IMR-90 (cell line): ENCODE results near the gene CPSF4. TPM values are rescaled to one million over a fixed set of nuclear protein-coding genes. Genes with fewer than 3 reads are reported as not detected.

Experiments
- ATAC-seq: fragments of 200-7000 bp; cut with Tn5 transposase; 2 replicates; pipeline ENCODE4 v1.9.1; 2020; ENCODE audit warnings: low read depth, mild to moderate bottlenecking, moderate library complexity
- BruUV-seq: library from RNA; stranded (reverse); fragments of 400-500 nt; replicated peaks from 2 replicates; lab custom pipeline; 2021; lab: Mats Ljungman, UMichigan
- CTCF ChIA-PET: fragments of 300-600 bp; formaldehyde crosslinking; extraction: SDS; loops from one replicate; lab custom pipeline; 2021; ENCODE audit warnings: antibody characterized with exemption; lab: Yijun Ruan, JAX
- POLR2A ChIA-PET: fragments of 300-600 bp; sonication (Branson Sonifier 250); formaldehyde crosslinking; loops from one replicate; lab custom pipeline; 2022; ENCODE audit warnings: antibody characterized with exemption; ENCODE audit not compliant: unreplicated experiment; lab: Charles Lee
- DNase-seq: peaks from one replicate; pipeline ENCODE4 v3.0.0; 2013
- H2AFZ ChIP-seq: replicated peaks from 2 replicates; pipeline ENCODE3; 2013; ENCODE audit warnings: low read length, mild to moderate bottlenecking; ENCODE audit not compliant: poor library complexity
- H2AK5ac ChIP-seq: 2 replicates; pipeline ENCODE4 v1.6.1; 2013; ENCODE audit warnings: low read depth, low read length, inconsistent platforms
- H2AK9ac ChIP-seq: replicated peaks from 2 replicates; pipeline ENCODE3; 2013; ENCODE audit warnings: mild to moderate bottlenecking, low read depth, low read length, moderate library complexity; ENCODE audit not compliant: poor library complexity
- H2BK120ac ChIP-seq: 2 replicates; pipeline ENCODE4 v1.6.1; 2013; ENCODE audit warnings: low read depth, low read length, inconsistent platforms
- H2BK15ac ChIP-seq: 3 replicates; pipeline ENCODE4 v1.6.1; 2013; ENCODE audit warnings: low read depth, low read length, inconsistent platforms
- H2BK20ac ChIP-seq: 2 replicates; pipeline ENCODE4 v1.6.1; 2013; ENCODE audit warnings: low read depth, mild to moderate bottlenecking, inconsistent platforms, low read length, moderate library complexity
- H2BK5ac ChIP-seq: 2 replicates; pipeline ENCODE4 v1.6.1; 2013; ENCODE audit warnings: mild to moderate bottlenecking, low read depth, low read length, inconsistent platforms; ENCODE audit not compliant: poor library complexity, severe bottlenecking
- H3K14ac ChIP-seq: replicated peaks from 2 replicates; pipeline ENCODE4 v1.6.1; 2013; ENCODE audit warnings: low read depth, low read length, inconsistent platforms
- H3K18ac ChIP-seq: 2 replicates; pipeline ENCODE4 v1.6.1; 2013; ENCODE audit warnings: low read depth, low read length, control low read depth
- H3K23ac ChIP-seq: 2 replicates; pipeline ENCODE4 v1.6.1; 2013; ENCODE audit warnings: low read depth, low read length, inconsistent platforms
- H3K27ac ChIP-seq: 2 replicates; pipeline ENCODE4 v1.5.1; 2013; ENCODE audit warnings: mild to moderate bottlenecking, control low read depth, low read length; ENCODE audit not compliant: insufficient read depth
- H3K27me3 ChIP-seq: 2 replicates; pipeline ENCODE4 v1.6.1; 2013; ENCODE audit warnings: low read length; ENCODE audit not compliant: control insufficient read depth, insufficient read depth
- H3K36me3 ChIP-seq: 2 replicates; pipeline ENCODE4 v1.6.1; 2013; ENCODE audit warnings: low read length, mixed read lengths; ENCODE audit not compliant: control insufficient read depth, insufficient read depth
- H3K4ac ChIP-seq: 2 replicates; pipeline ENCODE4 v1.6.1; 2013; ENCODE audit warnings: low read depth, low read length, inconsistent platforms
- H3K4me1 ChIP-seq: 2 replicates; pipeline ENCODE4 v1.6.1; 2013; ENCODE audit warnings: low read length, mixed read lengths; ENCODE audit not compliant: control insufficient read depth, insufficient read depth
- H3K4me2 ChIP-seq: 2 replicates; pipeline ENCODE4 v1.6.1; 2013; ENCODE audit warnings: low read depth, mild to moderate bottlenecking, control low read depth, low read length, moderate library complexity
- H3K4me3 ChIP-seq: 2 replicates; pipeline ENCODE4 v1.5.1; 2013; ENCODE audit warnings: low read depth, mild to moderate bottlenecking, control low read depth, low read length, moderate library complexity; ENCODE audit not compliant: insufficient read depth
- H3K56ac ChIP-seq: 2 replicates; pipeline ENCODE4 v1.6.1; 2013; ENCODE audit warnings: low read length, inconsistent platforms; ENCODE audit not compliant: insufficient read depth; ENCODE audit errors: extremely low read depth
- H3K79me1 ChIP-seq, 2 experiments: 2 replicates each; pipeline ENCODE4 v1.6.1; 2013; ENCODE audit warnings: low read length in 2 of 2, inconsistent platforms in 1 of 2, low read depth in 1 of 2
- H3K9ac ChIP-seq: 2 replicates; pipeline ENCODE4 v1.6.1; 2013; ENCODE audit warnings: low read depth, low read length, control low read depth
- H3K9me1 ChIP-seq: 2 replicates; pipeline ENCODE4 v1.6.1; 2013; ENCODE audit warnings: low read length, inconsistent platforms; ENCODE audit not compliant: insufficient read depth
- H3K9me3 ChIP-seq: 2 replicates; pipeline ENCODE4 v1.6.1; 2013; ENCODE audit warnings: low read length; ENCODE audit not compliant: control insufficient read depth, insufficient read depth
- H4K20me1 ChIP-seq: 2 replicates; pipeline ENCODE4 v1.6.1; 2013; ENCODE audit warnings: low read length, inconsistent platforms; ENCODE audit not compliant: insufficient read depth
- H4K5ac ChIP-seq: 2 replicates; pipeline ENCODE4 v1.6.1; 2013; ENCODE audit warnings: mild to moderate bottlenecking, low read depth, low read length, control low read depth
- H4K8ac ChIP-seq, 2 experiments: 2 replicates each; pipeline ENCODE4 v1.6.1; 2013; ENCODE audit warnings: low read depth in 2 of 2, low read length in 2 of 2, control low read depth in 1 of 2, inconsistent platforms in 1 of 2
- H4K91ac ChIP-seq: 2 replicates; pipeline ENCODE4 v1.6.1; 2013; ENCODE audit warnings: low read depth, low read length, inconsistent platforms; ENCODE audit not compliant: insufficient read depth
- CHD1 ChIP-seq: IDR thresholded peaks from 2 replicates; pipeline ENCODE4 v1.6.1; 2012; ENCODE audit warnings: low read depth, low read length, improper control_type of control experiment
- FOS ChIP-seq: fragments of 150-350 bp; IDR thresholded peaks from 2 replicates; pipeline ENCODE4 v1.6.1; 2016; ENCODE audit warnings: low read depth, low read length
- MAFK ChIP-seq: IDR thresholded peaks from 2 replicates; pipeline ENCODE4 v1.6.1; 2012; ENCODE audit warnings: low read depth, low read length, improper control_type of control experiment
- MXI1 ChIP-seq: IDR thresholded peaks from 2 replicates; pipeline ENCODE4 v1.6.1; 2012; ENCODE audit warnings: low read depth, mild to moderate bottlenecking, low read length, moderate library complexity, borderline replicate concordance
- RAD21 ChIP-seq: IDR thresholded peaks from 2 replicates; pipeline ENCODE4 v1.6.1; 2012; ENCODE audit warnings: low read length, improper control_type of control experiment
- USF2 ChIP-seq: fragments of 150-350 bp; IDR thresholded peaks from 2 replicates; pipeline ENCODE4 v1.6.1; 2017; ENCODE audit warnings: mild to moderate bottlenecking, antibody characterized with exemption, low read length, low read depth
- WGBS, 2 experiments: methylation state at CpG; one replicate each; pipeline versions ENCODE4 v1.1.5 to v1.1.7; 2013; ENCODE audit warnings: missing lambda C conversion rate in 2 of 2; ENCODE audit not compliant: insufficient read length in 1 of 2; ENCODE audit errors: extremely low coverage in 2 of 2; 5-methylcytosine and 5-hydroxymethylcytosine counted together
- dilution Hi-C: fragments of 300-500 bp; cut with HindIII; formaldehyde crosslinking; loops from one replicate; pipeline ENCODE4 v1.14.3; 2018; ENCODE audit warnings: low sequenced_read_pairs; ENCODE audit not compliant: unreplicated experiment
- in situ Hi-C: fragments of 300-500 bp; cut with MboI; formaldehyde crosslinking; loops from 3 replicates; pipeline ENCODE4 v1.14.3; 2019; ENCODE audit warnings: low sequenced_read_pairs, inconsistent platforms, mixed read lengths
- intact Hi-C: fragments of 100-400 bp; cut with micrococcal nuclease; formaldehyde crosslinking; loops from 2 replicates; pipeline ENCODE4 v1.10.0; 2022
- polyA plus RNA-seq, 3 experiments: library from polyadenylated mRNA; depleted of rRNA; stranded (reverse); fragments of >200 nt; gene quantifications; 2 replicates each; pipeline ENCODE4 v1.2.3, GENCODE V29; 2012; ENCODE audit warnings: low replicate concordance in 1 of 3
- total RNA-seq: library from RNA; depleted of rRNA; stranded (reverse); fragments of >200 nt; gene quantifications from 2 replicates; pipeline ENCODE4 v1.2.3, GENCODE V29; 2012

The CPSF4 gene
- total and polyA plus RNA-seq, 2 of the 4 experiments (the other 2 are of a cell fraction) = 23.8 to 44.9 TPM

DNA sequence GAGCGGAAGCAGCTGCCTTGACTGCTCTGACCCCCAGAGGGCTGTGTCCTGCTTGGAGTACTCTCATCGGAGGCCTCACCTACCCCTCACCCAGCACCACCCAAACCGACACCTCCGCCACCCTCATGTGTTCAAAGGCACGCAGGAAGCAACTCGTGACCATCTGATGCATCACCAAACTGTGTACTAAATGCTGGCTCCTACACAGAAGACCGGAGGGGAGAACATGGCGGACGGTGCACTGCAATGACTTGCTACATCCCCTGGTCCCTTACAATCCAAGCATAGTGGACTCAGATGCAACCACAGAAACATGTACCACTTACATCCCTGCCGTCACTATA, 33.8 kb upstream of the CPSF4 start:
- H3K4me2 ChIP-seq = no peak overlapping the region
- TF ChIP-seq FOS (no peak), USF2 (no peak), RAD21 (no peak), CHD1 (no peak), MXI1 (no peak), MAFK (no peak)
- H3K4ac ChIP-seq = no peak overlapping the region
- CTCF ChIA-PET = no interaction called here
- DNase-seq = no peak
- ATAC-seq = no peak
- BruUV-seq = no TSS peak
- H4K5ac ChIP-seq = no peak overlapping the region
- H3K79me1 ChIP-seq = peaks cover 18 to 74% of the 10 kb centered on the region in 2 experiments
- H3K23ac ChIP-seq = no peak overlapping the region
- peaks cover 66% of the 10 kb centered on the region for H4K20me1 ChIP-seq
- peaks cover 36% of the 10 kb centered on the region for H3K36me3 ChIP-seq
- no peak overlapping the region for H4K91ac ChIP-seq
- H2BK15ac ChIP-seq = no peak overlapping the region
- in situ Hi-C loops = no loop called here
- 0 out of 2 replicates have a peak overlapping the region, but pooled peaks have one; percentile 13 for H2AK5ac ChIP-seq
- H3K27ac ChIP-seq = no peak overlapping the region
- dilution Hi-C loops = no loop called here
- no peak overlapping the region for H2BK5ac ChIP-seq
- no peak overlapping the region for H3K56ac ChIP-seq
- no peaks in the 10 kb centered on the region for H3K9me3 ChIP-seq
- no peak overlapping the region for H2AK9ac ChIP-seq
- H3K18ac ChIP-seq = no peak overlapping the region
- no peak overlapping the region for H3K9ac ChIP-seq
- no peak overlapping the region for H2BK120ac ChIP-seq
- H2BK20ac ChIP-seq = no peak overlapping the region
- intact Hi-C loops = no loop called here
- H3K9me1 ChIP-seq = peaks cover 12% of the 10 kb centered on the region
- H3K4me3 ChIP-seq = no peak overlapping the region
- H3K27me3 ChIP-seq = no peaks in the 10 kb centered on the region
- H3K14ac ChIP-seq = no peak overlapping the region
- no peak overlapping the region for H2AFZ ChIP-seq
- H3K4me1 ChIP-seq = peaks cover 8% of the 10 kb centered on the region; the same call in 1 of the 2 replicates
- 88% methylated on average over 5 of the region's 10 CpGs; no CpG with 5 or more reads in 1 of the 2 experiments for WGBS, 2 experiments
- H4K8ac ChIP-seq = no peak overlapping the region
- POLR2A ChIA-PET = interaction anchor here (0.6 kb wide), 1 partner anchor 658 kb away, joined by 3 read pairs; no protein-coding TSS in a partner anchor
